K562 (cell line): ENCODE measurements around the gene DLX3.

Experiments used
- CTCF ChIP-seq, 3 experiments: IDR thresholded peaks in 2 of 3; conservative IDR thresholded peaks in 1 of 3; 2 replicates each; pipeline ENCODE4 v1.5.1; 2011 to 2012; ENCODE audit warnings: low read length in 3 of 3, mild to moderate bottlenecking in 3 of 3, control low read depth in 2 of 3, improper control_type of control experiment in 1 of 3, inconsistent platforms in 1 of 3, low read depth in 1 of 3, mixed read lengths in 1 of 3, moderate library complexity in 1 of 3; ENCODE audit not compliant: insufficient read depth in 2 of 3
- FIP1L1 ChIP-seq: fragments of 200-400 bp; formaldehyde crosslinking; IDR thresholded peaks from 2 replicates; pipeline ENCODE4 v1.6.1; 2018; ENCODE audit warnings: mild to moderate bottlenecking, low read depth, low read length; ENCODE audit not compliant: poor library complexity, severe bottlenecking
- FOSL1 ChIP-seq: fragments of 200-800 bp; sonication (Bioruptor generic); conservative IDR thresholded peaks from 2 replicates; pipeline ENCODE4 v1.6.1; 2016; ENCODE audit warnings: missing genetic modification characterization, missing compliant biosample characterization
- GATA2 ChIP-seq: sonication (generic); formaldehyde crosslinking; IDR thresholded peaks from 2 replicates; pipeline ENCODE4 v1.4.0; 2020; ENCODE audit warnings: mild to moderate bottlenecking, missing genetic modification reagents
- GATAD2B ChIP-seq: fragments of 450-650 bp; IDR thresholded peaks from 2 replicates; pipeline ENCODE4 v1.6.1; 2017; ENCODE audit warnings: mild to moderate bottlenecking, borderline replicate concordance
- NR2C2 ChIP-seq, 2 experiments: fragments of 200-800 bp in 1 of 2; sonication (Bioruptor generic) in 1 of 2; sonication (generic) in 1 of 2; formaldehyde crosslinking in 1 of 2; IDR thresholded peaks; 2 replicates each; pipeline versions ENCODE4 v1.6.1 to v1.8.0; 2016 to 2022; ENCODE audit warnings: mild to moderate bottlenecking in 1 of 2, missing compliant biosample characterization in 1 of 2, missing genetic modification characterization in 1 of 2, missing genetic modification reagents in 1 of 2
- RAD21 ChIP-seq, 2 experiments: fragments of 250-450 bp in 1 of 2; fragments of 450-650 bp in 1 of 2; sonication (Bioruptor Pico) in 1 of 2; formaldehyde crosslinking in 1 of 2; IDR thresholded peaks in 1 of 2; conservative IDR thresholded peaks in 1 of 2; 2 replicates each; pipeline versions ENCODE4 v1.4.0 to v1.8.0; 2020 to 2022; ENCODE audit warnings: mild to moderate bottlenecking in 2 of 2, moderate library complexity in 1 of 2

DNA sequence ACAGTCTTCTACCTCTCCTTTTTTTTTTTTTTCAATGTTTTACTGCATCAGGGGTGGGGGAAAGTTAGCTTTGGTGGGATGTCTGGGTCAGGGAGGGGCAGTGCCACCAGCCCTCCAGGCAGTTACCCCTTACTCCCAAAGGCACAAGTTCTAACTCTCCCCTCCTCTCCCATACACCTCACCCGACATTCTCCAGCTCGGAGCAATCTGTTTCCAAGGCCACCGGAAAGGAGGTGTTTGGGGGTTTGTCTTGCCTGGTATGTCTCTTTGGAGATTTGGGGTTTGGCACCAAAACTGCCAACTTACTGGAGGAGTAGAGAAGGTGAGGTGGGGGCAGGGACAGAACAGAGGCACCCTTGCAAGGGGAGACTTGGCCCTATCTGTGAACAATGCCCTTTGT is 4.7 kb downstream of the DLX3 start:
- TF ChIP-seq RAD21 (CRISPR knock-in tag; conservative IDR thresholded peaks at IDR 0.05 in 1 of 2, IDR thresholded peaks at IDR 0.05 in 1 of 2) (no peak), GATAD2B (no peak), GATA2 (CRISPR knock-in tag) (no peak), FIP1L1 (no peak), FOSL1 (tag) (no peak), NR2C2 (CRISPR knock-in tag; IDR thresholded peaks at IDR 0.05) (no peak), NR2C2 (tag; IDR thresholded peaks at IDR 0.05) (no peak), CTCF (IDR thresholded peaks at IDR 0.05 in 2 of 3, conservative IDR thresholded peaks at IDR 0.05 in 1 of 3; ENCODE audit: insufficient read depth in 2 of 3, low read depth in 1 of 3, low read length in 3 of 3) (no peak)
